IPS-18a (cell line): ENCODE results near the gene OSBPL10.
"Not testable (repeated sequence)": the region's sequence is repeated elsewhere in the genome, so short reads cannot be mapped to it uniquely, and the experiment has no call there.

Experiments used
- H3K27ac ChIP-seq: one replicate; pipeline ENCODE4 v1.5.1; 2013; ENCODE audit warnings: low read length
- H3K27me3 ChIP-seq: one replicate; pipeline ENCODE4 v1.6.1; 2013; ENCODE audit warnings: mild to moderate bottlenecking, low read length; ENCODE audit not compliant: control insufficient read depth, insufficient read depth
- H3K36me3 ChIP-seq: one replicate; pipeline ENCODE4 v1.6.1; 2013; ENCODE audit warnings: low read depth, low read length; ENCODE audit not compliant: control insufficient read depth
- H3K4me1 ChIP-seq: one replicate; pipeline ENCODE4 v1.6.1; 2013; ENCODE audit warnings: low read depth, low read length; ENCODE audit not compliant: control insufficient read depth
- H3K4me3 ChIP-seq: one replicate; pipeline ENCODE4 v1.5.1; 2013; ENCODE audit warnings: low read length
- H3K9ac ChIP-seq: one replicate; pipeline ENCODE4 v1.6.1; 2013; ENCODE audit warnings: mild to moderate bottlenecking, low read length, moderate library complexity
- H3K9me3 ChIP-seq: one replicate; pipeline ENCODE4 v1.6.1; 2013; ENCODE audit warnings: low read depth, low read length; ENCODE audit not compliant: control insufficient read depth

Gene OSBPL10, protein sequence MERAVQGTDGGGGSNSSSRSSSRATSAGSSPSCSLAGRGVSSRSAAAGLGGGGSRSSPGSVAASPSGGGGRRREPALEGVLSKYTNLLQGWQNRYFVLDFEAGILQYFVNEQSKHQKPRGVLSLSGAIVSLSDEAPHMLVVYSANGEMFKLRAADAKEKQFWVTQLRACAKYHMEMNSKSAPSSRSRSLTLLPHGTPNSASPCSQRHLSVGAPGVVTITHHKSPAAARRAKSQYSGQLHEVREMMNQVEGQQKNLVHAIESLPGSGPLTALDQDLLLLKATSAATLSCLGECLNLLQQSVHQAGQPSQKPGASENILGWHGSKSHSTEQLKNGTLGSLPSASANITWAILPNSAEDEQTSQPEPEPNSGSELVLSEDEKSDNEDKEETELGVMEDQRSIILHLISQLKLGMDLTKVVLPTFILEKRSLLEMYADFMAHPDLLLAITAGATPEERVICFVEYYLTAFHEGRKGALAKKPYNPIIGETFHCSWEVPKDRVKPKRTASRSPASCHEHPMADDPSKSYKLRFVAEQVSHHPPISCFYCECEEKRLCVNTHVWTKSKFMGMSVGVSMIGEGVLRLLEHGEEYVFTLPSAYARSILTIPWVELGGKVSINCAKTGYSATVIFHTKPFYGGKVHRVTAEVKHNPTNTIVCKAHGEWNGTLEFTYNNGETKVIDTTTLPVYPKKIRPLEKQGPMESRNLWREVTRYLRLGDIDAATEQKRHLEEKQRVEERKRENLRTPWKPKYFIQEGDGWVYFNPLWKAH

DNA sequence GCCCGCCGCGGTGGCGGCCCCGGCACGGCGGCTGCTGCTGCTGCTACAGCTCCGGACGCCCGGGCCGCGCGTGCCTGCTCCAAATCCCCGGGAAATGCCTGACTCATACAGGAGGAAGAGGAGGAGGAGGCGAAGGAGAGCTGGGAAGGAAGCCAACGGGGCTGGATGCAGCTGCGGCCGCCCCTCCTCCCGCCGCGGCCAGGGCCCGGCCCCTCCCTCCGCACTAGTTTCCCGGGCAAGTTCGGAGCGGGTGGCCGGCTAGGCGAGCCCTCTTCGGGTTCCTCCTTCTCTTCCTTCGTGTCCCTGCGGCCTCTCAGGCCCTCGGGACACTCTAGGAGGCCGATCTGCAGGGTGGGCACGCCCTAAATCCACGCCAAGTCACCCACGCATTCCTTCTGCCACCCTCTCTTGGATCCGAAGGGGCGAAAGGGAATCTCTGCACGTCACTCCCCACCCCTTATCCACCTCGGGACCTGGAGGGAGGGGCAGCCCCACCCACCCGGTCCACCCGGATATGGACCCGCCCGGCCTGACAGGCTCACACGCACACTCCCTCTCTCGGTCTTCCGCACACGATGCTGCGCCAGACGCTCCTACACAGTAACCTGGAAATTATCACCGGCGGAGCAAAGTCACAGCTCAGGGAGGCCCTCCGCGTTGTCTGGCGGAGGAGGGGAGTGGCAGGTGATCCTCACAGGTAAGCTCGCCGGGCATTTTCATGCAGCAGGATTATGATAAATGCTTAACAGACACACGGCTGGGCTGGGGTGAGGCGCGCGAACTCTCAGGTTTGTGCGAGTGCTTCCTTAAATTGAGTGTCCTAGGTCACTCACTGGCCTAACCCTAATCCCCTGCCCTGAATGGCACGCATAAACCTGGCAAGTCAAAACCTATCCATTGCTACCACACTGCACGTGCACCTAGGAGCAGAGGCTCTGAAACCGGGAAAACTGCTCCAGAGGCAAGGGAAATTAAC, at the start of gene OSBPL10, which contains the start of gene ZNF860:
Gene OSBPL10 (minus strand): TSS at position 57 of the 976 bp plus-strand sequence. CDS start 83 bp downstream, outside the sequence.
Gene ZNF860 (plus strand): TSS at position 545 of the 976 bp plus-strand sequence. CDS start 7,330 bp downstream, outside the sequence.
- no peak within 1 kb of the TSS for H3K27ac ChIP-seq
- peak within 1 kb of the TSS; percentile 89 for H3K4me3 ChIP-seq
- no peaks in the 10 kb centered on the region for H3K9me3 ChIP-seq
- no peaks in the 10 kb centered on the region for H3K36me3 ChIP-seq
- peaks cover 28% of the 10 kb centered on the region for H3K27me3 ChIP-seq
- H3K9ac ChIP-seq: peak within 1 kb of the TSS; percentile 75
- H3K4me1 ChIP-seq: peaks cover 9% of the 10 kb centered on the region

DNA sequence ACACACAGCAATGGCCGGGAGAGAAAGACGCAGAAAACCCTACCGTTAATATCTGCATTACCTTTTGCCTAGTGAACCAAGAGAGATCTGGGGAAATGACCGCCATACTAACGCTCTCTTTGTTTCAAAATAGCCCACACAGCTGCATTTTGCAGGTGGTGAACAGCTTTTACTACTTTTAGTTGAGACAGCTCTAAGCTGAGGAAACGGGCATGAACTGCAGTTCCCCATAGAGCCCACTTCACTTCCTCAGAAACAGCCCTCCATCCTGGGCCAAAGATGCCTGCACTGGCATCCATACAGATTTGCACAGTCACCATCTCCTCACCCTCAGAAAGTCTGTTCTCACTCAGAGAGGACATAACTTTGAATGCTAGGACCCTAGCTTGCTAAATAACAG, 45.5 kb upstream of the OSBPL10 start:
- H3K27me3 ChIP-seq: no peaks in the 10 kb centered on the region
- no peaks in the 10 kb centered on the region for H3K36me3 ChIP-seq
- H3K27ac ChIP-seq: no peak overlapping the region
- peaks cover 3% of the 10 kb centered on the region for H3K4me1 ChIP-seq
- H3K9me3 ChIP-seq: no peaks in the 10 kb centered on the region
- no peak overlapping the region for H3K4me3 ChIP-seq
- no peak overlapping the region for H3K9ac ChIP-seq

DNA sequence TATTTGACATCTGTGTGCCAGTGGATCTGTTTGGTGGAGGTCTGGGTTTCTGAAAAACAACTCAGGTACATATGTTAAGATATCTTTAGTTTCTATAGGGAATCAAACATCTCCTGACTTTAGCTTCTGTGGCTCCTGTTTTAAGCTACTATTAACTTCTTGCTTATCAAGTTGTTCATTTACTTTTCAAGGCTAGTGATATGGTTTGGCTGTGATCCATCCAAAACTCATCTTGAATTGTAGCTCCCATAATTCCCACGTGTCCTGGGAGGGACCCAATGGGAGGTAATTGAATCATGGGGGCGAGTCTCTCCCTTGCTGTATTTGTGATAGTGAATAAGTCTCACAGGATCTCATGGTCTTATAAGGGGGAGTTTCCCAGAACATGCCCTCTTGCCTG, 41.9 kb upstream of the OSBPL10 start:
- Histone ChIP-seq H3K9me3 (no peaks in the 10 kb centered on the region), H3K27ac (no peak overlapping the region), H3K27me3 (no peaks in the 10 kb centered on the region), H3K4me1 (peaks cover 3% of the 10 kb centered on the region), H3K4me3 (no peak overlapping the region), H3K9ac (no peak overlapping the region), H3K36me3 (no peaks in the 10 kb centered on the region)

DNA sequence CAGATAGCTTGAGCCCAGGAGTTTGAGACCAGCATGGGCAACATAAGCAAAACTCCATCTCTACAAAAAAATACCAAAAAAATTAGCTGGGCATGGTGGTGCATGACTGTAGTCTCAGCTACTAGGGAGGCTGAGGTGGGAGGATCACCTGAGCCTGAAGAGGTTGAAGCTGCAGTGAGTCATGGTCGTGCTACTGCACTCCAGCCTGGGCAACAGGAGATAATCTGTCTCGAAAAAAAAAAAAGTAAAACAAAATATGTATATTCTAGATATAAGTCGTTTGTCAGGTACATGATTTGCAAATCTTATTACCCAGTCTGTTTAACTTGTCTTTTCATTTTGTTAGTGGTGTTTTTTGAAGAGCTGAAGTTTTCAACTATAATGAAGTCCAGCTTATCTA, 40.7 kb upstream of the OSBPL10 start:
- no peaks in the 10 kb centered on the region for H3K9me3 ChIP-seq
- no peak overlapping the region for H3K4me3 ChIP-seq
- peaks cover 3% of the 10 kb centered on the region for H3K4me1 ChIP-seq
- H3K27me3 ChIP-seq: no peaks in the 10 kb centered on the region
- no peak overlapping the region for H3K9ac ChIP-seq
- no peak overlapping the region for H3K27ac ChIP-seq
- H3K36me3 ChIP-seq: no peaks in the 10 kb centered on the region

DNA sequence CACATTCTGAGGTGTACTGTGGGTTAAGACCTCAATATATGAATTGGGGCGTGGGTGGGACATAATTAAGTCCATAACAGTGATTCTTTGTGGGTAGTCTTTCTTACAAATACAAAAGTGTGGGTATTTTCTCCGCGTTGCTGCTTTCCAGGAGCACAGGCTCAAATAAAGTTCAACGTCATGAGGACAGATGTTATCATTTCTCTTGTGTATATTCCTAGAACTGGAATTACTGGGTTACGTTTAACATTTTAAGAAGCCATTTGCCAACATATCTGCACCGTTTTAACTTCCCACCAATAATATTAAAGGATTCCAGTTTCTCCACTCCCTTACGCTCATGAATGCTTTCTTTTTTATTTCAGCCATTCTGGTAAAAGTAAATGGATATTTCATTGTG, 40.1 kb upstream of the OSBPL10 start:
- no peak overlapping the region for H3K9ac ChIP-seq
- no peak overlapping the region for H3K4me3 ChIP-seq
- H3K4me1 ChIP-seq: peaks cover 3% of the 10 kb centered on the region
- no peaks in the 10 kb centered on the region for H3K9me3 ChIP-seq
- H3K36me3 ChIP-seq: no peaks in the 10 kb centered on the region
- no peak overlapping the region for H3K27ac ChIP-seq
- H3K27me3 ChIP-seq: no peaks in the 10 kb centered on the region

DNA sequence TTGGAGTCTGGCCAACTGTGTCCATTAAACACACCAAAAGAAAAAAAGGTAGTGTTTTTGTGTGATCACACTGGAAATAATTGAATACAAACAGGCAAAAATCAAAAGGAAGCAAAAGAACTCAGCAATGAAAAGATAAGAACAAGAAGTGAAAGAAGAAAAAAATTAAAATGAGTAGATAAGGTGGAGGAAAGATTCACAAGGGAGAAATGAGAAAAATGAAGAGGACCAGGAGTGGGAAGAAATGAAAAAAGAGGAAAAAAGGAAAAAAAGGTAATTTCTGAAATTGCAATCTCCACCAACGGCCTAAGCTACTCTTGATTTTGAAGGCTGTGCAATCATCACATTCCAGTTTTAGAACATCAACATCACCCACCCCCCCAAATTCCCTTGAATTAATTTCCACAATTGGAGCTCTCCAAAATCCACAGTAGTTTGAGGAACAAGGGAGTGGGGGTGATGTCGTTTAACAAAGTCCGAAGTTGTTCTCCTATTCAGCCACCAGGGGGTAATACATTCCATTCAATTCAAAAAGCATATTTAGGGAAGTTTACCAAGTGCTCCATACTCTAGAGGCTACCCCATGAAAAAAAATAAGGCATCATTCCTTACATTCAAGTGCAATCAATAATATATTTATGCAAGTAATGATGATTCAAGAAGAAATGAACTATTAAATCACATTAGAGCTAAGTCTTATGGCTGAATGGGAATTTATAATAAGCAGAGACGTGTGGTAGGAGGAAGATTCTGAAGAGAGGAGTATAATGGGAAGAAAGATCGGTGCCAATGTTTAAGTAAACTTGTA, 37.9 kb upstream of the OSBPL10 start:
- H3K9ac ChIP-seq: no peak overlapping the region
- H3K4me1 ChIP-seq: no peaks in the 10 kb centered on the region
- H3K36me3 ChIP-seq: no peaks in the 10 kb centered on the region
- H3K4me3 ChIP-seq: no peak overlapping the region
- no peak overlapping the region for H3K27ac ChIP-seq
- H3K27me3 ChIP-seq: no peaks in the 10 kb centered on the region
- H3K9me3 ChIP-seq: no peaks in the 10 kb centered on the region

DNA sequence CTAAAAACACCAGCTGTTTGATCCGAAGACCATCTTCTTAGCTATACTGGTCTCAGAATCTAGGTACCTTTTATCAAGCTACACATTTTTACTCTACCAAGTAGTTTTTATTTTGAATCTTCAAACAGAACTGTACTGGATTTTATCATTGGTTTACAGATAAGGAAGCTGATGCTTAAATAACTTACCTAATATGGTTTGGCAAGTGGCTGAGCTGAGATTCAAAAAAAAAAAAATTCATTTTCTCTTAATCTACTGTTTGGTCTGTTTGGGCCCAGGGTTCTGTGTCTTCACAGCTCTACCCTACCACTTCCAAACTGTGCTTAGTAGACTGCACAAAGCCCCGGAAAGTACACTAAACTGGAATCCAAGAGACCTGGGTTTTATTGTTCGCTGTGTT, 36.2 kb upstream of the OSBPL10 start:
- Histone ChIP-seq H3K9me3 (no peaks in the 10 kb centered on the region), H3K27ac (no peak overlapping the region)

DNA sequence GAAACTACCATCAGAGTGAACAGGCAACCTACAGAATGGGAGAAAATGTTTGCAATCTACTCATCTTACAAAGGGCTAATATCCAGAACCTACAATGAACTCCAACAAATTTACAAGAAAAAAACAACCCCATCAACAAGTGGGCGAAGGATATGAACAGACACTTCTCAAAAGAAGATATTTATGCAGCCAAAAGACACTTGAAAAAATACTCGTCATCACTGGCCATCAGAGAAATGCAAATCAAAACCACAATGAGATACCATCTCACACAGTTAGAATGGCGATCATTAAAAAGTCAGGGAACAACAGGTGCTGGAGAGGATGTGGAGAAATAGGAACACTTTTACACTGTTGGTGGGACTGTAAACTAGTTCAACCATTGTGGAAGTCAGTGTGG, 34.6 kb upstream of the OSBPL10 start:
- H3K27me3 ChIP-seq, H3K9me3 ChIP-seq, H3K9ac ChIP-seq, H3K4me1 ChIP-seq, H3K27ac ChIP-seq, H3K4me3 ChIP-seq, H3K36me3 ChIP-seq: not testable (repeated sequence)

More for the DNA sequence above, 36.2 kb upstream of the OSBPL10 start:
- Histone ChIP-seq H3K27me3 (no peaks in the 10 kb centered on the region), H3K4me3 (no peak overlapping the region), H3K36me3 (no peaks in the 10 kb centered on the region), H3K9ac (no peak overlapping the region), H3K4me1 (no peaks in the 10 kb centered on the region)

DNA sequence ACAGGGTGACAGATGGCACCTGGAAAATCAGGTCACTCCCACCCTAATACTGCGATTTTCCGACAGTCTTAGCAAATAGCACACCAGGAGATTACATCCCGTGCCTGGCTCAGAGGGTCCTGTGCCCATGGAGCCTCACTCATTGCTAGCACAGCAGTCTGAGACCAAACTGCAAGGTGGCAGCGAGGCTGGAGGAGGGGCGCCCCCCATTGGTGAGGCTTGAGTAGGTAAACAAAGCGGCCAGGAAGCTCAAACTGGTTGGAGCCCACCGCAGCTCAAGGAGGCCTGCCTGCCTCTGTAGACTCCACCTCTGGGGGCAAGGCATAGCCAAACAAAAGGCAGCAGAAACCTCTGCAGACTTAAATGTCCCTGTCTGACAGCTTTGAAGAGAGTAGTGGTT, 29.6 kb upstream of the OSBPL10 start:
- H3K36me3 ChIP-seq, H3K9me3 ChIP-seq, H3K27ac ChIP-seq, H3K27me3 ChIP-seq, H3K4me3 ChIP-seq, H3K4me1 ChIP-seq, H3K9ac ChIP-seq: not testable (repeated sequence)

DNA sequence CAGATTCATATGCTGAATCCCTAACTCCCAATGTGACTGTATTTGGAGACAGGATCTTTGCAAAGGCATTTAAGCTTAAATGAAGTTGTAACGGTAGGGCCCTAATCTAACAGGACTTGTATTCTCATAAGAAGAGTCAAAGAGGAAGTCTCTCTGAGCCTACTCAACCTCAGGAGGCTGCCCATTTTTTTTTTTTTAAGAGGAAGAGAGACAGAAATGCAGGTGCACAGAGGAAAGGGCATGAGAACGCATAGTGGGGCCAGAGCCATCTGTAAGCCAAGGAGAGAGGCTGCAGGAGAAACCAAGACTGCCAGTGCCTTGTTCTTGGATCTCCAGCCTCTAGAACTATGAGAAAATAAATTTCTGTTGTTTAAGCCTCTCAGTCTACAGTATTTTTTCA, 28.9 kb upstream of the OSBPL10 start:
- no peaks in the 10 kb centered on the region for H3K36me3 ChIP-seq
- no peak overlapping the region for H3K4me3 ChIP-seq
- no peaks in the 10 kb centered on the region for H3K27me3 ChIP-seq
- H3K27ac ChIP-seq: no peak overlapping the region
- no peak overlapping the region for H3K9ac ChIP-seq
- no peaks in the 10 kb centered on the region for H3K4me1 ChIP-seq
- H3K9me3 ChIP-seq: no peaks in the 10 kb centered on the region
